Activated T-helper 17 cell treated with anti-CD3 and anti-CD28 coated beads, Interleukin-2, amount 50 U/mL, for 72 hours (primary cell): Measurements from ENCODE around the gene AP1G2. TPM values are rescaled to one million over a fixed set of nuclear protein-coding genes. Genes with fewer than 3 reads are reported as not detected.
"Not testable (repeated sequence)": the region's sequence is repeated elsewhere in the genome, so short reads cannot be mapped to it uniquely, and the experiment has no call there.

Source experiments
- ATAC-seq: fragments of 150-1000 bp; cut with Tn5 transposase; replicated peaks from 2 replicates; pipeline ENCODE4 v1.10.0; 2021; ENCODE audit warnings: mild to moderate bottlenecking, moderate library complexity
- H3K27ac Mint-ChIP-seq: one replicate; pipeline ENCODE4 v1.8.0; 2022; ENCODE audit warnings: mixed read lengths
- H3K27me3 Mint-ChIP-seq: one replicate; pipeline ENCODE4 v1.8.0; 2022; ENCODE audit warnings: mixed read lengths
- H3K36me3 Mint-ChIP-seq: one replicate; pipeline ENCODE4 v1.8.0; 2022; ENCODE audit warnings: low read depth, mild to moderate bottlenecking, mixed read lengths
- H3K4me1 Mint-ChIP-seq: one replicate; pipeline ENCODE4 v1.8.0; 2022; ENCODE audit warnings: mixed read lengths
- H3K4me3 Mint-ChIP-seq: one replicate; pipeline ENCODE4 v1.8.0; 2022; ENCODE audit warnings: mild to moderate bottlenecking, mixed read lengths
- H3K9me3 Mint-ChIP-seq: one replicate; pipeline ENCODE4 v1.8.0; 2022; ENCODE audit warnings: mixed read lengths
- total RNA-seq, 2 donors: library from RNA; stranded (reverse); gene quantifications; one replicate each; pipeline ENCODE4 v1.2.3, GENCODE V29; 2022

The AP1G2 gene
- total RNA-seq, 2 donors from 2014 or later, result 199 to 312 TPM

DNA sequence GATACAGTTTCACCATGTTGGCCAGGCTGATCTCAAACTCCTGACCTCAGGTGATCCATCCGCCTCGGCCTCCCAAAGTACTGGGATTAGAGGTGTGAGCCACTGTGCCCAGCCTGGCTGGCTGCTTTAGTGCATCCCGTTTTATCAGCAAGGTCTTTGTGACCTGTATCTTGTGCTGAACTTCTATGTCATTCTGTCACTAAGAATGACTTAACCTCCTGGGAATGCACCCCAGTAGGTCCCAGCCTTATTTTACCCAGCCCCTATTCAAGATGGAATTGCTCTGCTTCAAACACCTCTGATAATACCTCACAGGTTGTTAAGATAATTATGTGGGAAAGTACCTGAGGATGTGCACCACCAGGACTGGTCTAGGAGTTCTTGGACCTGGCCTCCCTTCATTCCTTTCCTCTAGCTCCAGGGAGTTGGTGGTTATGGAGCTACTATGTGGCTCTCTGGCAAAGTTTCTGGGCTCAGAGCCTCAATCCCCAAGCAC is 37.1 kb upstream of the AP1G2 start:
- no peaks in the 10 kb centered on the region for H3K27me3 Mint-ChIP-seq
- no peaks in the 10 kb centered on the region for H3K36me3 Mint-ChIP-seq
- peak overlapping the region; percentile 93 for H3K27ac Mint-ChIP-seq
- H3K4me3 Mint-ChIP-seq, result no peak overlapping the region
- H3K4me1 Mint-ChIP-seq, result peaks cover 21% of the 10 kb centered on the region
- no peak for ATAC-seq
- H3K9me3 Mint-ChIP-seq, result peaks cover 6% of the 10 kb centered on the region

DNA sequence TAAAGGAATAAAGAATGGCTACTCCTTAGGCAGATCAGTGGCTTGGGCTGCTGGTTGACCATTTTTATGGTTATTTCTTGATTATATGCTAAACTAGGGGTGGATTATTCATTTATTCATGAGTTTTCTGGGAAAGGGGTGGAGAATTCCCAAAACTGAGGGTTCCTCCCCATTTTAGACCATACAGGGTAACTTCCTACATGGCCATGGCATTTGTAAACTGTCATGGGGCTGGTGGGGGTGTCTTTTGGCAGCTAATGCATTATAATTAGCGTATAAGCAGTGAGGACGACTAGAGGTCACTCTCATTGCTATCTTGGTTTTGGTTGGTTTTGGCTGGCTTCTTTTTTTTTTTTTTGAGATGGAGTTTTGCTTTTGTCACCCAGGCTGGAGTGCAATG is 36.6 kb upstream of the AP1G2 start:
- Mint-ChIP-seq H3K4me3 (no peak overlapping the region), H3K4me1 (peaks cover 18% of the 10 kb centered on the region), H3K27me3 (no peaks in the 10 kb centered on the region), H3K36me3 (no peaks in the 10 kb centered on the region), H3K27ac (no peak overlapping the region), H3K9me3 (peaks cover 4% of the 10 kb centered on the region)
- ATAC-seq, result no peak

DNA sequence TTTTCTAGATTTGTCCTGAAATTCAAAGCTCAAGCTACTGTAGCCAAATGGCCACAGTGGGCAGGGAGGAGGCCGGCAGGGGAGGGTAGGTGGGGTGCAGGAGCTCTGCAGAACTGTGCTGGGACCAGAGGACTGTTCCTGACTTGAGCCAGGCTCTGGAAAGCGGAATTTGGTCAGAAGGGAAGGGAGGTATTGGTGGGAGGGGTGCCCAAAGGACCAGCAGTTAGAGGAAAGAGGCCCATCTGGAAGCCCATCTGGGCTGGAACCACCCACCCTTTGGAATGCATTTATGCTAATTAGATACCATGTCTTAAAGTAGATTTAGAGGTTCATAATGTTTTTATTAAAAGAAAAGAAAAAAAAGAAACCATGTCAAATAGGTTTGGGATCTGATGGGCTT is 35.5 kb upstream of the AP1G2 start:
- ATAC-seq, result no peak
- Mint-ChIP-seq H3K9me3 (no peaks in the 10 kb centered on the region), H3K27me3 (no peaks in the 10 kb centered on the region), H3K4me1 (peaks cover 13% of the 10 kb centered on the region), H3K36me3 (no peaks in the 10 kb centered on the region), H3K27ac (peak overlapping the region; percentile 47), H3K4me3 (no peak overlapping the region)

DNA sequence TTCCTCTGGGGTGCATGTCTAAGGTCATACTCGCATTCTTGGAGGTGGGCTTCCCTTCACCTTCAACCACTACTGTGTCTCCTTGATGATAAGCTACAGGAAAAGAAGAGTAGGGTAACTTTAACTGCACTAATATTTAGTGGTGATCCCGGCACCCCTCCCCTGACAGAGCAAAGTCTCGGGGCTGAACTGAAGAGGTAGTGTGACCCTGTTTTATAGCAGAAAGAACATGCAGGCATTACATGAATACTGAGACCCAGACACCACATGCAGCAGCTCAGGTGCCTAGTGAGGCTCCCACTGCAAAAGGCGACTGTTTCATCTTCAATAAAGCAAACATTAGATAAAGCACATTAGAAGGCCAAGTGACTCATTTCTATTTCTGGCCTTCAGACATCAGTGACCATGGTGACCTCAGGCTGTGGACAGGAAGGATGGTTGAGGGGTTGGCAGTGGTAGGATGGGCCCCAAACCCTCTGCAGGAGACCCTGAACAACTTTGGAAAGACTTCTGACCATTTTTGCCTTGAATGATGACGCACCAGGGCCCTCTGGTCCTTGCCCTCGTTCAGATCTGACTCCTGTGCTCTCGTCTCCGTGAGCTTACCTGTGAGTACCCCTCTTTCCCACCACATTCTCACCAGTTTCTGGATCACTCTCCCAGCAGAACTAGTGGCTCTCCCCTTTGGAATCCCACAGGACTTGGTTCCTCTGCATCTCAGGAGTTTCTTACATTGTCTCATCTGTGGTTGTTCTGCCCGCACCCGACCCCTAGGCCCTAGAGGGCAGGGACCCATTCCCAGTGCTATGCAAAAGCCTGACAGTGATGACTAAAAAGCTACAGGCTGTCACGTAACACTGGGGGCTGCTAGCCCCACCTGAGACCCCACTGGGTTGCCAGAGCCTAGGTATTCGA is 34.8 kb upstream of the AP1G2 start:
- Mint-ChIP-seq H3K27me3 (no peaks in the 10 kb centered on the region), H3K27ac (peak overlapping the region; percentile 47), H3K4me3 (no peak overlapping the region), H3K4me1 (peaks cover 13% of the 10 kb centered on the region), H3K36me3 (no peaks in the 10 kb centered on the region), H3K9me3 (no peaks in the 10 kb centered on the region)
- ATAC-seq, result no peak

DNA sequence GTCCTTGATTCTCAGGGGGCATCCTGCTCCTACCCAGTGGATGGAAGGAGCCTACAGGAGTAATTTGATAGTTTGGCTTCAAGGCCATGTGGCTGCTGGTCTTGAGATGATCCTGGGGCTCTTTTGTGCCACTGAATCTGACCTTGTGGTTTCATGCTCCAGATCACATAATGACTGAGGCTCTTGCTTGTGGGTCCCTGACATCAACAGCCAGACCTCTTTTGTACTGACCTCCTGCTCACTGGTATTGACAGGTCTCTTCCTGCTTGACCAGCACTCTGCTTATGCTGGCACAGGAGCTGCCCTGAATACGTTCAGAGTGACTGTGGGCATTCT is 34.2 kb upstream of the AP1G2 start:
- Mint-ChIP-seq H3K36me3 (no peaks in the 10 kb centered on the region), H3K27ac (peak overlapping the region; percentile 47), H3K4me1 (peaks cover 13% of the 10 kb centered on the region), H3K4me3 (no peak overlapping the region), H3K27me3 (no peaks in the 10 kb centered on the region), H3K9me3 (no peaks in the 10 kb centered on the region)
- no peak for ATAC-seq

DNA sequence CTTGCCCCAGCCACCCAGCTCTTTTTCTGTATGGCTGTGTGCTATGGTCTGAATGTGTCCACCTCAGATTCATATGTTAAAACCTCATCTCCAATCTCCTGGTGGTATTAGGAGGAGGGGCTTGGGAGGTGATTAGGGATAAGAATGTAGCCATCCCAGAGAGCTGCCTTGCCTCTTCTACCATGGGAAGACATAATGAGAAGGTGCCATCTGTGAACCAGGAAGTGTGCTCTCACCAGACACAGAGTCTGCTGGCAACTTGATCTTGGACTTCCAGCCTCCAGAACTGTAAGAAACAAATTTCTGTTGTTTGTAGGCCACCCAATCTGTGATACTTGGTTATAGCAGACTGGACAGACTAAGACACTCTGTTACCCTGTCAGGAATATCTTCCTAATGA is 33.8 kb upstream of the AP1G2 start:
- H3K4me3 Mint-ChIP-seq, result no peak overlapping the region
- no peaks in the 10 kb centered on the region for H3K36me3 Mint-ChIP-seq
- H3K9me3 Mint-ChIP-seq, result no peaks in the 10 kb centered on the region
- no peaks in the 10 kb centered on the region for H3K27me3 Mint-ChIP-seq
- ATAC-seq, result no peak
- H3K27ac Mint-ChIP-seq, result no peak overlapping the region
- peaks cover 9% of the 10 kb centered on the region for H3K4me1 Mint-ChIP-seq

DNA sequence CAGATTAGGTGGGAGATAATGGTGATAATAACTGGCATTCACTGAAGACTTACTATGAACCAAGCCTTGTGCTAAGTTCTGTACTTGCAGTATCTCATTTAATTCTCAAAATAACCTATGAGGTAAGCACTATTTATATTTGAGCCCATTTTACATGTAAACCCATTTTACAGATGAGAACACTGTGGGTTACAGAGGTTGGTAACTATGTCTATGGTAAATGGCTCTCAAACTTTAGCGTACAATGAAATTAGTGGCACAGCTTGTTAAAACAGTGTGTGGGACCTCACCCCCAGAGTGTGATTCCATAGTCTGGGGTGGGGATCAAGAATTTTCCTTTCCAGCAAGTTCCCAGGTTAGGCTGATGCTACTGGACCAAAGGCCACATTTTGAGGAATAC is 33.2 kb upstream of the AP1G2 start:
- Mint-ChIP-seq H3K27ac (no peak overlapping the region), H3K36me3 (no peaks in the 10 kb centered on the region), H3K9me3 (no peaks in the 10 kb centered on the region), H3K4me3 (no peak overlapping the region), H3K27me3 (no peaks in the 10 kb centered on the region), H3K4me1 (peaks cover 4% of the 10 kb centered on the region)
- ATAC-seq, result no peak

DNA sequence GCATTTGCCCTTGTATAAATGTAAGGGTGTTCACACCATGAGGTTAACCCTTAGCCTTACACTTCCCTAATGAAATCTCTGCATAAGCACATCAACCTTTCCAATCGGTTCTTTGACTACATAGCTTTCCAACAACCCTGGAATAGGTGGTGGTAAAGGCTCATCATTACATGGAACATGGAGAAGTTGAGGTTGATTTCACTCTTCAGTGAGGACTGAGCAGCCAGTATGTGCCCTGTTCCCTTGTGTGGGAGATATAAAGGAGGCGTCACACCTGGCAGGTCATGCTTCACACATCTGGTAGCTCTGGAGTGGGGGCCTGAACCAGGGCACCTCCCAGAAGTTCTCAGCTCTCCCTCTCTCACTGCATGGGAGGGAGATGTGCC is 32.7 kb upstream of the AP1G2 start:
- Mint-ChIP-seq H3K36me3 (no peaks in the 10 kb centered on the region), H3K27me3 (no peaks in the 10 kb centered on the region), H3K4me1 (no peaks in the 10 kb centered on the region), H3K27ac (no peak overlapping the region), H3K4me3 (no peak overlapping the region), H3K9me3 (no peaks in the 10 kb centered on the region)
- no peak for ATAC-seq

DNA sequence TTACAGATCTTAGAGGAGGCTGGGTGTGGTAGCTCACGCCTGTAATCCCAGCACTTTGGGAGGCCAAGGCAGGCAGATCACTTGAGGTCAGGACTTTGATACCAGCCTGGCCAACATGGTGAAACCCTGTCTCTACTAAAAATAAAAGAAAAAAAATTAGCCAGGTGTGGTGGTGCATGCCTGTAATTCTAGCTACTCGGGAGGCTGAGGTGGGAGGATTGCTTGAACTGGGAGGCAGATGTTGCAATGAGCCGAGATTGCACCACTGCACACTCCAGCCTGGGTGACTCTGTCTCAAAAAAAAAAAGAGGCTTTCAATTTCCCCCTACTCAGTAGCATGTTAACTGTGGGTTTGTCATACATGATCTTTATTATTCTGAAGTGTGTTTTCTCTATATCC is 26.6 kb upstream of the AP1G2 start:
- H3K27ac Mint-ChIP-seq, H3K36me3 Mint-ChIP-seq, H3K4me3 Mint-ChIP-seq, H3K27me3 Mint-ChIP-seq, H3K4me1 Mint-ChIP-seq, ATAC-seq, H3K9me3 Mint-ChIP-seq: not testable (repeated sequence)

DNA sequence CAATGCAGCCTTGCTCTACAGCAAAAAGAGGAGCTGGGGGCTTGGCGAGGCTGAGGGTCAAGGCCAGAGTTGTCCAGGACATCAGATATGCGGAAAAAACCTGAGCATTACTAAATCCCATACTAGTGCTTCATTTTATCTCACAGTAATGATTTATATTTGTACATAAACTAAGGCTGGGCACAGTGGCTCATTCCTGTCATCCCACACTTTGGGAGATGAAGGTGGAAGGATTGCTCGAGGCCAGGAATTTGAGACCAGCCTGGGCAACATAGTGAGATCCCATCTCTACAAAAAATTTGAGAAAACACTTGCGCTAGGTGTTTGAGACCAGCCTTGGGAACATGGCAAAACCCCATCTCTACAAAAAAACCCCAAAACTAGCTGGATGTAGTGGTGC is 22.6 kb upstream of the AP1G2 start:
- ATAC-seq, result no peak
- Mint-ChIP-seq H3K4me3 (no peak overlapping the region), H3K9me3 (no peaks in the 10 kb centered on the region), H3K36me3 (no peaks in the 10 kb centered on the region), H3K4me1 (no peaks in the 10 kb centered on the region), H3K27me3 (peaks cover 6% of the 10 kb centered on the region), H3K27ac (no peak overlapping the region)

DNA sequence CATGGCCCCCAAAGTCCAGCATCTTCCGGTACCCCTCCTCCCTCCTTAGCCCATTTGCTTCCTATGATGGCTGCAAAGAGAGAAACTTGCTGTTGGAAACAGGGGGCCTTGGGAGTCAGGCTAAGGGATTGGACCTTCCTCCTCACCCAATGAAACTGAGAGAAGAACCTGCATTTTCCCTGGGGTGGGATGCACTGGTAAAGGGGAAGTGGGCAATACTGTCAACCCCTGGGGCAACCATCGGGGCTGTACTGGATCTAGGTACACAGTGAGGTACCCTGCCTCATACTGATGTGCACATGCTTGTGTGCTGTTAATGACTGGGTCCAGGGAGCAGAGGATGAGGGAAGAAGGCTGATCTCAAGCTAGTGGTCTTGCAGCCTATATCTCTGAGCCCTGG is 22.0 kb upstream of the AP1G2 start:
- Mint-ChIP-seq H3K4me1 (no peaks in the 10 kb centered on the region), H3K27ac (no peak overlapping the region), H3K4me3 (no peak overlapping the region), H3K9me3 (no peaks in the 10 kb centered on the region), H3K27me3 (peaks cover 6% of the 10 kb centered on the region), H3K36me3 (no peaks in the 10 kb centered on the region)
- ATAC-seq, result no peak

DNA sequence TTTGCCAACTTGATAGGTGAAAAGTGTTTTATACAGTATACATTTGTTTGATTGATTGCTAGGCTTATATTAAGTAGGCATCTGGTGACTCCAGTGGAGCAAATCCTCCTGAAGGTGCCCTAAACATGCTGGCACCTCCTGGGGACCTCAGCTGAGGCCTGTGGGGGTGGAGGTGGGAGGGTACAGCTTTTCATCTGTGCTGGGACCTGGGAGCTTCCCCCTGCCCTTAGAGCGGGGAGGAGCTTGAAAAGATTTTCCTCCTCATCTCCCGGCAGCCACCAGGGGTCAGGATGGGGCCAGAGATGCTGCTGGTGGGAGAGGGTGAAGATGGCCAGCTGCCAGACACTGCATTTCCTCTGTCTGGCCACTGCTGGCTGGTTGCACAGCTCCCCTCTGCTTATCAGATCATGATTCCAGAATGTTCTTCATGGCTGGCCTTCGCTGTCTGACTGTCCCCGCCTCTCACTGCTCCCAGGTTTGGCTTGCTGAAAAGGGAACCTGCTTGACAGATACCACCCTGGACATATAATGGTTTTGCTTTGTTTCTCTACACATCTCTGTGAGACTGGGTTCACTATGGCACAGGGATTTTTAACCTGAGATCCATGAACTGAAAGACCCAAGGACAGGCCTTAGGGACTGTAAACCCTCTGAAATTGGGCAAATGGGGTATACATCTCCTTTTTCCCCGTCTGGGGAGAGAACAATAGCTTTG is 21.4 kb upstream of the AP1G2 start:
- peak; percentile 100 for ATAC-seq
- Mint-ChIP-seq H3K27ac (no peak overlapping the region), H3K27me3 (peaks cover 6% of the 10 kb centered on the region), H3K4me3 (no peak overlapping the region), H3K4me1 (no peaks in the 10 kb centered on the region), H3K36me3 (no peaks in the 10 kb centered on the region), H3K9me3 (no peaks in the 10 kb centered on the region)

DNA sequence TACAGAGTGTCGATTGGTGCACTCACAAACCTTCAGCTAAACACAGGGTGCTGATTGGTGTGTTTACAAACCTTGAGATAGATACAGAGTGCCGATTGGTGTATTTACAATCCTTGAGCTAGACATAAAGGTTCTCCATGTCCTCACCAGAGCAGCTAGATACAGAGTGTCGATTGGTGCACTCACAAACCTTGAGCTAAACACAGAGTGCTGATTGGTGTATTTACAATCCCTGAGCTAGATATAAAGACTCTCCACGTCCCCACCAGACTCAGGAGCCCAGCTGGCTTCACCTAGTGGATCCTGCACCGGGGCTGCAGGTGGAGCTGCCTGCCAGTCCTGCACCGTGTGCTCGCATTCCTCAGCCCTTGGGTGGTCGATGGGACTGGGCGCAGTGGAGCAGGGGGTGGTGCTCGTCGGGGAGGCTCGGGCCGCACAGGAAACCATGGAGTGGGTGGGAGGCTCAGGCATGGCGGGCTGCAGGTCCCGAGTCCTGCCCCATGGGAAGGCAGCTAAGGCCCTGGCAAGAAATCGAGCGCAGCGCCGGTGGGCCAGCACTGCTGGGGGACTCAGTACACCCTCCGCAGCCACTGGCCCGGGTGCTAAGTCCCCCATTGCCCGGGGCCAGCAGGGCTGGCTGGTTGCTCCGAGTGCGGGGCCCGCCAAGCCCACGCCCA is 17.1 kb upstream of the AP1G2 start:
- not testable (repeated sequence) for ATAC-seq, H3K4me3 Mint-ChIP-seq, H3K27ac Mint-ChIP-seq, H3K9me3 Mint-ChIP-seq, H3K4me1 Mint-ChIP-seq, H3K36me3 Mint-ChIP-seq
- H3K27me3 Mint-ChIP-seq, result peaks cover 20% of the 10 kb centered on the region

DNA sequence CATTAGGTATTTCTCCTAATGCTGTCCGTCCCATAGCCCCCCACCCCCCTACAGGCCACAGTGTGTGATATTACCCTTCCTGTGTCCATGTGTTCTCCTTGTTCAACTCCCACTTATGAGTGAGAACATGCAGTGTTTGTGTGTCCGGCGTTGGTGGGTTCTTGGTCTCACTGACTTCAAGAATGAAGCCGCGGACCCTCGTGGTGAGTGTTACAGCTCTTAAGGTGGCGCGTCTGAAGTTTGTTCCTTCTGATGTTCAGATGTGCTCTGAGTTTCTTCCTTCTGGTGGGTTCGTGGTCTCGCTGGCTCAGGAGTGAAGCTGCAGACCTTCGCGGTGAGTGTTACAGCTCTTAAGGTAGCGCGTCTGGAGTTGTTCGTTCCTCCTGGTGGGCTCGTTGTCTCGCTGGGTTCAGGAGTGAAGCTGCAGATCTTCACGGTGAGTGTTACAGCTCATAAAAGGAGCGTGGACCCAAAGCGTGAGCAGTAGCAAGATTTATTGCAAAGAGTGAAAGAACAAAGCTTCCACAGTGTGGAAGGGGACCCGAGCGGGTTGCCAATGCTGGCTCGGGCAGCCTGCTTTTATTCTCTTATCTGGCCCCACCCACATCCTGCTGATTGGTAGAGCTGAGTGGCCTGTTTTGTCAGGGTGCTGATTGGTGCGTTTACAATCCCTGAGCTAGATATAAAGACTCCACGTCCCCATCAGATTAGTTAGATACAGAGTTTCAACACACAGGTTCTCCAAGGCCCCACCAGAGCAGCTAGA is 16.4 kb upstream of the AP1G2 start:
- not testable (repeated sequence) for H3K9me3 Mint-ChIP-seq, H3K36me3 Mint-ChIP-seq, H3K4me1 Mint-ChIP-seq, H3K27ac Mint-ChIP-seq, H3K4me3 Mint-ChIP-seq, ATAC-seq
- H3K27me3 Mint-ChIP-seq, result peaks cover 23% of the 10 kb centered on the region
